Glomerular visceral epithelial cell (primary cell): Measurements from ENCODE around the gene LHFPL5.

Experiments used
- DNase-seq: peaks from one replicate; pipeline ENCODE4 v3.0.0-alpha.2; 2016; ENCODE audit errors: extremely low spot score

The LHFPL5 gene

GRCh38 chr6:35794536-35795452 is 10.4 kb upstream of the LHFPL5 start:
- no peak for DNase-seq

- no peak for DNase-seq
Observed at GRCh38 chr6:35795453-35796071, 9.6 kb upstream of the LHFPL5 start.

GRCh38 chr6:35796236-35796635 is 8.9 kb upstream of the LHFPL5 start:
- no peak for DNase-seq

GRCh38 chr6:35797837-35798526 is 7.2 kb upstream of the LHFPL5 start:
- no peak for DNase-seq

- no peak for DNase-seq
Observed at GRCh38 chr6:35798706-35799105, 6.4 kb upstream of the LHFPL5 start.

GRCh38 chr6:35801148-35801547 is 4.0 kb upstream of the LHFPL5 start:
- no peak for DNase-seq

- no peak for DNase-seq
Observed at GRCh38 chr6:35808688-35809087, 3.5 kb downstream of the LHFPL5 start.

GRCh38 chr6:35809809-35810208 is 4.7 kb downstream of the LHFPL5 start:
- DNase-seq, result no peak

GRCh38 chr6:35810971-35811698 is 6.0 kb downstream of the LHFPL5 start:
- DNase-seq, result peak; percentile 83

GRCh38 chr6:35811699-35811995 is 6.5 kb downstream of the LHFPL5 start:
- DNase-seq, result no peak

GRCh38 chr6:35817515-35817914 is 12.4 kb downstream of the LHFPL5 start:
- DNase-seq, result no peak

GRCh38 chr6:35823601-35824000 is 18.4 kb downstream of the LHFPL5 start:
- DNase-seq, result no peak

GRCh38 chr6:35824552-35825192 is 19.5 kb downstream of the LHFPL5 start:
- DNase-seq, result no peak

- DNase-seq, result no peak
Observed at GRCh38 chr6:35829306-35829705, 24.2 kb downstream of the LHFPL5 start.

- DNase-seq, result no peak
Observed at GRCh38 chr6:35831257-35832007, 26.3 kb downstream of the LHFPL5 start.

- DNase-seq, result no peak
Observed at GRCh38 chr6:35833536-35833935, 28.4 kb downstream of the LHFPL5 start.

GRCh38 chr6:35839019-35839418 is 33.9 kb downstream of the LHFPL5 start:
- DNase-seq, result no peak

- no peak for DNase-seq
Observed at GRCh38 chr6:35842381-35842780, 37.2 kb downstream of the LHFPL5 start.

- DNase-seq, result no peak
Observed at GRCh38 chr6:35844290-35844689, 39.1 kb downstream of the LHFPL5 start.

- DNase-seq, result no peak
Observed at GRCh38 chr6:35850208-35850607, 45.1 kb downstream of the LHFPL5 start.

- no peak for DNase-seq
Observed at GRCh38 chr6:35852994-35853393, 47.8 kb downstream of the LHFPL5 start.
